Esophagus (tissue), 2 donors: ENCODE data around the gene KIAA1191. TPM values are rescaled to one million over a fixed set of nuclear protein-coding genes. Genes with fewer than 3 reads are reported as not detected.
"Not testable (repeated sequence)": the region's sequence is repeated elsewhere in the genome, so short reads cannot be mapped to it uniquely, and the experiment has no call there.

Source experiments
- H3K27ac ChIP-seq, 2 donors: one replicate each; pipeline ENCODE4 v1.5.1; 2013; ENCODE audit warnings: low read depth in 2 of 2, mild to moderate bottlenecking in 2 of 2, inconsistent platforms in 1 of 2, low read length in 1 of 2, moderate library complexity in 1 of 2
- H3K27me3 ChIP-seq, 2 donors: one replicate each; pipeline ENCODE4 v1.6.1; 2013; ENCODE audit warnings: low read length in 2 of 2, control low read depth in 1 of 2, mild to moderate bottlenecking in 1 of 2; ENCODE audit not compliant: insufficient read depth in 2 of 2, control insufficient read depth in 1 of 2
- H3K36me3 ChIP-seq, 2 donors: one replicate each; pipeline ENCODE4 v1.6.1; 2013; ENCODE audit warnings: low read length in 1 of 2; ENCODE audit not compliant: control insufficient read depth in 2 of 2, insufficient read depth in 2 of 2
- H3K4me1 ChIP-seq, 2 donors: one replicate each; pipeline ENCODE4 v1.6.1; 2013; ENCODE audit warnings: low read length in 1 of 2; ENCODE audit not compliant: control insufficient read depth in 2 of 2, insufficient read depth in 2 of 2
- H3K4me3 ChIP-seq, 2 donors: one replicate each; pipeline ENCODE4 v1.5.1; 2013; ENCODE audit warnings: low read length in 2 of 2, mild to moderate bottlenecking in 2 of 2, low read depth in 1 of 2, moderate library complexity in 1 of 2
- H3K9me3 ChIP-seq, 2 donors: one replicate each; pipeline ENCODE4 v1.6.1; 2013; ENCODE audit warnings: mild to moderate bottlenecking in 2 of 2, low read depth in 1 of 2, low read length in 1 of 2, moderate library complexity in 1 of 2; ENCODE audit not compliant: control insufficient read depth in 2 of 2, insufficient read depth in 1 of 2
- WGBS, 2 donors: extraction: QIAGEN DNeasy Blood & Tissue Kit; methylation state at CpG; one replicate each; pipeline ENCODE4 v1.1.7; 2013; 5-methylcytosine and 5-hydroxymethylcytosine counted together
- polyA plus RNA-seq, 2 donors: library from polyadenylated mRNA; stranded (reverse); fragments of 200-250 nt; gene quantifications; one replicate each; pipeline ENCODE4 v1.2.3, GENCODE V29; 2013
- donor health status: healthy with polysubstance abuse.
- donor health status: Bipolar disorder and iron deficiency.

Gene KIAA1191
- polyA plus RNA-seq, 2 donors, result 41.8 to 44.4 TPM

DNA sequence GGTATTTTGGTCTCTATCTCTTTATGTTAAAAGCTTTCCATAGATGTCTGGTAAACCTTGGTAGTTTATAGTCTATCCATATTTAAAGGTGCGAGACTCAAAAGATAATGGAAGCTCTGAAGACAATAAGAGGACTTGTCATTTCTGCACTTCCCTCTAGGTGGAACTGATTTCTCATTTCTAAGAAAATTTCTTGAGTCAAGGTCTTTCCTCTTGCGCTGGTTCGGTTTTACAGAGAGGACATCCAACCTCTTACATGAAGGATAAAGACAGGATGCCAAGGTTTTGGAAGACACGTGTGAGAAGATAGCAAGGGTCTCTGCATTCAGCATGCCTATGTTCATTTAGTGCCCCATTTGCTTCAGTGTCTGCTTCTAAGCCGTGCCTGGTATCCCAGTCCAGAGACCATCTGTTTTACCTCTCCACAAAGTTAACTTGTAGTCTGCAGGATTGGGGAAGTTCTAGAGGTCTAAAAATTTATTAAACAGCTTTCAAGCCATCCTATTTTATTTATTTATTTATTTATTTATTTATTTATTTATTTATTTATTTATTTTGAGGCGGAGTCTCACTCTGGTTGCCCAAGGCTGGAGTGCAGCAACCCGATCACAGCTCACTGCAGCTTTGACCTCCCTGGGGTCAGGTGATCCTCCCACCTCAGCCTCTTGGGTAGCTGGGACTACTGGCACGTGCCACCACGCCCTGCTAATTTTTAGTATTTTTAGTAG lies 41.6 kb downstream of the KIAA1191 start:
- H3K27me3 ChIP-seq, result no peaks in the 10 kb centered on the region
- no peak overlapping the region for H3K27ac ChIP-seq
- H3K9me3 ChIP-seq, result no peaks in the 10 kb centered on the region
- no peak overlapping the region for H3K4me3 ChIP-seq
- H3K36me3 ChIP-seq, result peaks cover 5 to 7% of the 10 kb centered on the region in 2 donors
- H3K4me1 ChIP-seq, result no peaks in the 10 kb centered on the region
- WGBS, 2 donors, result 89 to 92% methylated on average over 9 of the region's 9 CpGs

DNA sequence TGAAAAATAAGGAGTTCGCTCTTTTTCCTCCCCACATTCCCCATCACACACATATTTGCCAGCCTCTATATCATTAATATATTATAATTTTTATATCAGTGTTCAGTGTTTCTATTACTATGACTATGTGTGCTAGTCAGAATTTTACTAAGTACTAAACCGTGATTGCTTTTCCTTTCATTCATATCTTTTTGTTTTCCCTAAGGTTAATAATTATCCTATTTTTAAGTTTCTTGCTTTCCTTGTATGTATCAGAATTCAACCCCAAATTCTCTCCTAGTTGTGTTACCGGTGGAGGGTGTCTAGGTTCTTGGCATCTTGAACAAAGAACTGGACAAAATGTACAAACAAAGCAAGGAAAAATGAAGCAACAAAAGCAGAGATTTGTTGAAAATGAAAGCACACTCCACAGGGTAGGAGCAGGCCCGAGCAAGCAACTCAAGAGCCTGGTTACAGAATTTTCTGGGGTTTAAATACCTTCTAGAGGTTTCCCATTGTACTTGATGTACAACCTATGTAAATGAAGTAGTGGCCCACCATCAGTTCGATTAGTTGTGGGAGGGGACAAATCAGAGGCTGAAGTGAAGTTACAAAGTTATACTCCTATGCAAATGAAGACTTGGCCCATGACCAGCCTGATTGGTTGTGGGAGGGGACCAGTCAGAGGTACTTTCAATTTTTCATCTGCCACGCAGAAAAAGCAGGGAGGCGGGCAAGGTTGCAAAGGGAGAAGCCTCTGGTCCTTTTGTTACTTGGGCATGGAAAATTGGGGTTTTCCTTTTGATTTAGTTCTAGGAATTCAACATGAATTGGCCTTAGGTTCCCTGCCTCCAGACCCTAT lies 43.8 kb downstream of the KIAA1191 start:
- Histone ChIP-seq H3K4me1 (no peaks in the 10 kb centered on the region), H3K27ac (no peak overlapping the region), H3K27me3 (no peaks in the 10 kb centered on the region), H3K36me3 (peaks cover 6 to 7% of the 10 kb centered on the region in 2 donors), H3K9me3 (no peaks in the 10 kb centered on the region), H3K4me3 (no peak overlapping the region)
- WGBS, 2 donors, result 58 to 66% methylated on average over 7 of the region's 7 CpGs

DNA sequence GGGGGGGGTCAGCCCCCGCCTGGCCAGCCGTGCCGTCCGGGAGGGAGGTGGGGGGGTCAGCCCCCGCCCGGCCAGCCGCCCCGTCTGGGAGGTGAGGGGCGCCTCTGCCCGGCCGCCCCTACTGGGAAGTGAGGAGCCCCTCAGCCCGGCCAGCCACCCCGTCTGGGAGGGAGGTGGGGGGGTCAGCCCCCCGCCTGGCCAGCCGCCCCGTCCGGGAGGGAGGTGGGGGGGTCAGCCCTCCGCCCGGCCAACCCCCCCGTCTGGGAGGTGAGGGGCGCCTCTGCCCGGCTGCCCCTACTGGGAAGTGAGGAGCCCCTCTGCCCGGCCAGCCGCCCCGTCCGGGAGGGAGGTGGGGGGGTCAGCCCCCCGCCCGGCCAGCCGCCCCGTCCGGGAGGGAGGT lies 56.2 kb downstream of the KIAA1191 start:
- not testable (repeated sequence) for H3K9me3 ChIP-seq, H3K36me3 ChIP-seq, H3K4me1 ChIP-seq, H3K27me3 ChIP-seq, H3K27ac ChIP-seq, H3K4me3 ChIP-seq
- 97 to 98% methylated on average over 12 to 13 of the region's 31 CpGs for WGBS, 2 donors

Other genes with a start within 250 kb of the KIAA1191 start
- gene SIMC1, start 123.3 kb downstream of the KIAA1191 start, polyA plus RNA-seq, result 1 to 10 TPM; 2.9 to 3.3 TPM
- gene ARL10, start 3.7 kb upstream of the KIAA1191 start, polyA plus RNA-seq, result 1 to 10 TPM; 2.4 to 3.8 TPM
- gene NOP16, start 26.8 kb upstream of the KIAA1191 start, polyA plus RNA-seq, result 10 to 100 TPM; 50.6 to 70.3 TPM
- 100 to 1,000 TPM; 151 to 163 TPM for gene HIGD2A, start 27.0 kb upstream of the KIAA1191 start, polyA plus RNA-seq
- 100 to 1,000 TPM; 517 to 730 TPM for gene CLTB, start 54.8 kb upstream of the KIAA1191 start, polyA plus RNA-seq
- gene FAF2, start 86.6 kb upstream of the KIAA1191 start, polyA plus RNA-seq, result 10 to 100 TPM in 1 of 2 donors, 1 to 10 TPM in 1; 9.7 to 12.6 TPM
- 10 to 100 TPM; 12.9 to 24.0 TPM for gene RNF44, start 175.6 kb upstream of the KIAA1191 start, polyA plus RNA-seq
- under 1 TPM; 0.01 to 0.08 TPM for gene CDHR2, start 187.6 kb upstream of the KIAA1191 start, polyA plus RNA-seq
- gene GPRIN1, start 248.4 kb upstream of the KIAA1191 start, polyA plus RNA-seq, result under 1 TPM; 0.43 to 0.72 TPM